Kidney (tissue), 14 donors: Measurements from ENCODE around the gene FHL2. TPM values are rescaled to one million over a fixed set of nuclear protein-coding genes. Genes with fewer than 3 reads are reported as not detected.

Experiments
- DNase-seq, 5 donors: peaks; one replicate each; pipeline ENCODE4 v3.0.0-alpha.2; 2013 to 2020
- FAIRE-seq: peaks from 2 replicates; lab custom pipeline; 2012; peaks lifted over from hg19 to GRCh38; lab: Jason Lieb, UNC
- H3K27ac ChIP-seq, 2 donors: one replicate each; pipeline ENCODE4 v1.7.0; 2013; ENCODE audit warnings: low read depth in 2 of 2, low read length in 2 of 2, inconsistent platforms in 1 of 2
- H3K27me3 ChIP-seq: one replicate; pipeline ENCODE4 v1.7.1; 2013; ENCODE audit warnings: low read length, inconsistent platforms; ENCODE audit not compliant: control insufficient read depth, insufficient read depth
- H3K36me3 ChIP-seq, 3 donors: one replicate each; pipeline versions ENCODE4 v1.7.0 to v1.7.1; 2013; ENCODE audit warnings: low read length in 3 of 3, control low read depth in 1 of 3, inconsistent platforms in 1 of 3; ENCODE audit not compliant: insufficient read depth in 3 of 3, control insufficient read depth in 2 of 3
- H3K4me1 ChIP-seq, 3 donors: one replicate each; pipeline versions ENCODE4 v1.7.0 to v1.7.1; 2013; ENCODE audit warnings: low read length in 3 of 3, inconsistent platforms in 1 of 3, low read depth in 1 of 3; ENCODE audit not compliant: control insufficient read depth in 2 of 3, insufficient read depth in 2 of 3
- H3K4me3 ChIP-seq, 3 donors: one replicate each; pipeline versions ENCODE4 v1.7.0 to v1.8.1; 2013; ENCODE audit warnings: low read length in 3 of 3, control low read depth in 1 of 3, inconsistent platforms in 1 of 3
- H3K9ac ChIP-seq, 3 donors: one replicate each; pipeline versions ENCODE4 v1.7.0 to v1.7.1; 2013; ENCODE audit warnings: low read length in 3 of 3, control low read depth in 1 of 3, inconsistent platforms in 1 of 3
- H3K9me3 ChIP-seq, 3 donors: one replicate each; pipeline versions ENCODE4 v1.7.0 to v1.7.1; 2013; ENCODE audit warnings: low read length in 3 of 3, control low read depth in 1 of 3, inconsistent platforms in 1 of 3; ENCODE audit not compliant: control insufficient read depth in 2 of 3, insufficient read depth in 1 of 3
- intact Hi-C: fragments of 100-400 bp; cut with DNase I; formaldehyde crosslinking; loops from one replicate; pipeline ENCODE4 v1.11.1; 2022
- polyA plus RNA-seq: library from polyadenylated mRNA; stranded (reverse); fragments of 350-450 nt; fragmentation: Illumina TruSeq; extraction: RNeasy Lipid Tissue Mini Kit (QIAGEN cat#74804); gene quantifications from one replicate; pipeline ENCODE4 v1.2.3, GENCODE V29; 2014; ENCODE audit warnings: low read depth, low replicate concordance; ENCODE audit not compliant: insufficient read depth
- total RNA-seq: library from RNA; stranded (reverse); fragmentation: NEBNext Ultra II Directional; extraction: Animal tissue kit (Norgen Biotek cat#: 25700); gene quantifications from one replicate; pipeline ENCODE4 v1.2.1, GENCODE V29; 2021
- TF ChIP-seq, protein P1 (sequence below): IDR thresholded peaks from 3 replicates; pipeline ENCODE4 v1.5.1; 2012; ENCODE audit warnings: mild to moderate bottlenecking, moderate library complexity, borderline replicate concordance; ENCODE audit not compliant: insufficient read depth; ENCODE audit errors: extremely low read depth
- donor health status: control.
- donor health status: control.
- donor health status: control.
- donor health status: control.
- donor health status: control.
- donor health status: DM: yes; HTN: yes; CAD: no.
- donor health status: Normal renal cell carcinoma (clear cell type).

Gene FHL2
- total and polyA plus RNA-seq, 2 donors from 2014 or later: 23.4 to 75.9 TPM

DNA sequence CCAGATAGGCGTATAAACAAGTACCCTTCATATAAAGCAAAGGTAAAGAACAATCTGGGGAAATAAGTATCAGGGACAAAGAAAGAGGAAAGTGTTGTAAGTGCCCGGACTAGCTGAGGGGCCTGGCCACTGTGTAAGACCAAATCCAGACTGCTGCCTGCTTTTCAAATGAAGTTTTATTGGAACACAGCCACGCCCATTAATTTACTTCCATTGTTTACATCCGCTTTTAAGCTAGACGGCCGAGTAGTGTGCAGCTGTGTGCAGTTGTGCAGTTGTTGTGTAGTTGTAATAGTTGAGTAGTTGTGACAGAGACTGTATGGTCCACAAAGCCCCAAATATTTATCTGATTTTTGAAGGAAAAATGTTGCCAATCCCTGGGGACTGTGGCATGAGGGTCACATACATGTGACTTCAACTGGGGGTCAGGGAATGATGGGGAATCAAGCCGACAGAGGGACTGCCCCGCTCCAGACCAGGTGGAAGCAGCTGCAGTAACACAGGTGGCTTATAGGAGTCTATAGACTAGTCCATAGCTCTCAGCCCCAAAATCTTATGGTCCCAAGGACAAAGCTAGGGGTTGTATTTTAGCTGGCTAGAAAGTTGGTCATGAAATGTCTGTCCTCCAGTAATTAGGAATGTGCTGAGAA lies 30.0 kb downstream of the FHL2 start:
- no peak for FAIRE-seq
- Histone ChIP-seq H3K36me3 (peaks cover 0 to 6% (median 0%) of the 10 kb centered on the region in 3 donors), H3K27ac (no peak overlapping the region), H3K4me3 (no peak overlapping the region), H3K4me1 (peaks cover 0 to 4% (median 0%) of the 10 kb centered on the region in 3 donors), H3K9me3 (no peaks in the 10 kb centered on the region), H3K27me3 (no peaks in the 10 kb centered on the region), H3K9ac (no peak overlapping the region)
- TF ChIP-seq, protein P1, sequence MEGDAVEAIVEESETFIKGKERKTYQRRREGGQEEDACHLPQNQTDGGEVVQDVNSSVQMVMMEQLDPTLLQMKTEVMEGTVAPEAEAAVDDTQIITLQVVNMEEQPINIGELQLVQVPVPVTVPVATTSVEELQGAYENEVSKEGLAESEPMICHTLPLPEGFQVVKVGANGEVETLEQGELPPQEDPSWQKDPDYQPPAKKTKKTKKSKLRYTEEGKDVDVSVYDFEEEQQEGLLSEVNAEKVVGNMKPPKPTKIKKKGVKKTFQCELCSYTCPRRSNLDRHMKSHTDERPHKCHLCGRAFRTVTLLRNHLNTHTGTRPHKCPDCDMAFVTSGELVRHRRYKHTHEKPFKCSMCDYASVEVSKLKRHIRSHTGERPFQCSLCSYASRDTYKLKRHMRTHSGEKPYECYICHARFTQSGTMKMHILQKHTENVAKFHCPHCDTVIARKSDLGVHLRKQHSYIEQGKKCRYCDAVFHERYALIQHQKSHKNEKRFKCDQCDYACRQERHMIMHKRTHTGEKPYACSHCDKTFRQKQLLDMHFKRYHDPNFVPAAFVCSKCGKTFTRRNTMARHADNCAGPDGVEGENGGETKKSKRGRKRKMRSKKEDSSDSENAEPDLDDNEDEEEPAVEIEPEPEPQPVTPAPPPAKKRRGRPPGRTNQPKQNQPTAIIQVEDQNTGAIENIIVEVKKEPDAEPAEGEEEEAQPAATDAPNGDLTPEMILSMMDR: no peak
- intact Hi-C loops: no loop called here
- DNase-seq: no peak

- no peak for FAIRE-seq
- no peak for DNase-seq
- no peak overlapping the region for H3K27ac ChIP-seq
- TF ChIP-seq, protein P1: no peak
- no peaks in the 10 kb centered on the region for H3K9me3 ChIP-seq
- intact Hi-C loops: no loop called here
- peaks cover 0 to 2% (median 0%) of the 10 kb centered on the region in 3 donors for H3K4me1 ChIP-seq
- no peak overlapping the region for H3K4me3 ChIP-seq
- H3K9ac ChIP-seq: no peak overlapping the region
- H3K36me3 ChIP-seq: peaks cover 3 to 14% (median 9%) of the 10 kb centered on the region in 3 donors
- H3K27me3 ChIP-seq: no peaks in the 10 kb centered on the region
Measured at GRCh38 chr2:105365206-105365605, 33.6 kb downstream of the FHL2 start.

DNA sequence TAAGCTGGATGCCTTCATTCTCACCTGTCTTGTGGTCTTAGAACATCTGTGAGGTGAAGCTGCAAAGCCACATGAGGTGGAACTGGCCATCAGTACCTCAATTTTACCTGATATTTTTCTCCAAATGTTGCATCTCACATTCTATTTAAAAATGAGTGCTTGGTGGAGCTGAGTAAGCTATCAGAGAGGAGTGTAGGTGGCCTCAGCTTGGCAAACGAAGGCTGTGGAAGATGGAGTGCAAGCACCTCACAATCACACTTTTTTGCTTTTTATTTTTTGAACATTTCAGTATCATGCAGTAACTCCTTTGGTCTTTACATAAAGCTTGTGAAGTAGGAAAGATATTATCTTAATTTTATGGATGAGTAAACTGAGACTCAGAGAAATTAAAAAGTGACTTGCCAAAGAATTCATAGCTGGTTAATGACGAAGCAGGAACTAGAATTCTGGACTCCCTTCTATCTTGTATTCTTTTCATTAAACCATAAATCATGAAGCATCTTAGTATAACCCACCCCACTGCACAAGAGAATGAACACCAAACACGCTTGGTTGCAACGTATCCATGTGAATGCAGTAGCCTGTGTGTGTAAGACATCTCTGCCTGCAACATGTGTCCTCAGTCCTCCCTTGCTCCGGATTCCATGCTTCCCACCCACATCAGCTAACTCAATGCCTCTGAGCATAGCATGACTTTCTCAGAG lies 34.3 kb downstream of the FHL2 start:
- Histone ChIP-seq H3K27ac (no peak overlapping the region), H3K4me3 (no peak overlapping the region), H3K9me3 (no peaks in the 10 kb centered on the region), H3K27me3 (no peaks in the 10 kb centered on the region), H3K9ac (no peak overlapping the region), H3K36me3 (peaks cover 3 to 14% (median 9%) of the 10 kb centered on the region in 3 donors), H3K4me1 (no peaks in the 10 kb centered on the region)
- FAIRE-seq: no peak
- TF ChIP-seq, protein P1: no peak
- intact Hi-C loops: no loop called here
- DNase-seq: no peak
